Right atrium auricular region (tissue), 2 donors: ENCODE data around the gene DMD. TPM values are rescaled to one million over a fixed set of nuclear protein-coding genes. Genes with fewer than 3 reads are reported as not detected.

Source experiments
- DNase-seq: peaks from one replicate; pipeline ENCODE4 v3.0.0-alpha.2; 2019; ENCODE audit warnings: low spot score
- H3K27ac ChIP-seq, 2 donors: fragments of 200-600 bp; sonication (generic); 1 replicate in 1 of 2; 2 replicates in 1 of 2; pipeline ENCODE4 v1.5.1; 2016 to 2019
- H3K27me3 ChIP-seq, 2 donors: fragments of 200-600 bp; sonication (generic); one replicate each; pipeline versions ENCODE4 v1.5.1 to v1.6.0; 2017 to 2019
- H3K36me3 ChIP-seq: fragments of 200-600 bp; sonication (generic); one replicate; pipeline ENCODE4 v1.5.1; 2016
- H3K4me1 ChIP-seq, 2 donors: fragments of 200-600 bp; sonication (generic); one replicate each; pipeline versions ENCODE4 v1.5.1 to v1.6.0; 2017 to 2019
- H3K4me3 ChIP-seq, 2 donors: fragments of 200-600 bp; sonication (generic); 1 replicate in 1 of 2; 2 replicates in 1 of 2; pipeline ENCODE4 v1.5.1; 2017 to 2019; ENCODE audit warnings: mild to moderate bottlenecking in 1 of 2, moderate library complexity in 1 of 2
- H3K9me3 ChIP-seq, 2 donors: fragments of 200-600 bp; sonication (generic); one replicate each; pipeline ENCODE4 v1.5.1; 2019
- CTCF ChIP-seq, 2 donors: fragments of 200-600 bp; sonication (generic); IDR thresholded peaks; one replicate each; pipeline ENCODE4 v1.5.1; 2019; ENCODE audit warnings: antibody characterized with exemption in 2 of 2
- total RNA-seq, 2 donors: library from RNA; depleted of rRNA; stranded (reverse); fragments of >200 nt; gene quantifications; one replicate each; pipeline ENCODE4 v1.1.0, GENCODE V29; 2016

DMD gene
- total RNA-seq, 2 donors from 2014 or later, result 111 to 135 TPM

GRCh38 chrX:31603411-31604120 is 1607.8 kb downstream of the DMD start:
- H3K4me1 ChIP-seq, result no peaks in the 10 kb centered on the region
- H3K27ac ChIP-seq, result no peak overlapping the region
- no peaks in the 10 kb centered on the region for H3K36me3 ChIP-seq
- no peak for DNase-seq
- H3K27me3 ChIP-seq, result no peaks in the 10 kb centered on the region
- no peaks in the 10 kb centered on the region for H3K9me3 ChIP-seq
- TF ChIP-seq CTCF (IDR thresholded peaks at IDR 0.05), result no peak
- no peak overlapping the region for H3K4me3 ChIP-seq

GRCh38 chrX:31600823-31601222 is 1610.5 kb downstream of the DMD start:
- Histone ChIP-seq H3K9me3 (no peaks in the 10 kb centered on the region), H3K27ac (no peak overlapping the region), H3K4me3 (no peak overlapping the region), H3K36me3 (no peaks in the 10 kb centered on the region), H3K27me3 (no peaks in the 10 kb centered on the region), H3K4me1 (no peaks in the 10 kb centered on the region)
- TF ChIP-seq CTCF (IDR thresholded peaks at IDR 0.05), result no peak
- no peak for DNase-seq

GRCh38 chrX:31593353-31593752 is 1618.0 kb downstream of the DMD start:
- H3K4me1 ChIP-seq, result no peaks in the 10 kb centered on the region
- no peak for TF ChIP-seq CTCF (IDR thresholded peaks at IDR 0.05)
- no peaks in the 10 kb centered on the region for H3K27me3 ChIP-seq
- H3K27ac ChIP-seq, result no peak overlapping the region
- H3K4me3 ChIP-seq, result no peak overlapping the region
- H3K36me3 ChIP-seq, result no peaks in the 10 kb centered on the region
- DNase-seq, result no peak
- H3K9me3 ChIP-seq, result no peaks in the 10 kb centered on the region

GRCh38 chrX:31591355-31591754 is 1620.0 kb downstream of the DMD start:
- no peaks in the 10 kb centered on the region for H3K27me3 ChIP-seq
- peak overlapping the region in 1 of 2 donors; percentile 13 for H3K27ac ChIP-seq
- no peaks in the 10 kb centered on the region for H3K4me1 ChIP-seq
- no peaks in the 10 kb centered on the region for H3K9me3 ChIP-seq
- DNase-seq, result no peak
- no peak overlapping the region for H3K4me3 ChIP-seq
- no peaks in the 10 kb centered on the region for H3K36me3 ChIP-seq
- TF ChIP-seq CTCF (IDR thresholded peaks at IDR 0.05), result no peak

GRCh38 chrX:31590581-31591114 is 1620.7 kb downstream of the DMD start:
- Histone ChIP-seq H3K4me3 (no peak overlapping the region), H3K9me3 (no peaks in the 10 kb centered on the region), H3K27ac (peak overlapping the region in 1 of 2 donors; percentile 13), H3K36me3 (no peaks in the 10 kb centered on the region), H3K27me3 (no peaks in the 10 kb centered on the region), H3K4me1 (no peaks in the 10 kb centered on the region)
- DNase-seq, result no peak
- no peak for TF ChIP-seq CTCF (IDR thresholded peaks at IDR 0.05)

GRCh38 chrX:31589503-31589902 is 1621.8 kb downstream of the DMD start:
- no peaks in the 10 kb centered on the region for H3K36me3 ChIP-seq
- TF ChIP-seq CTCF (IDR thresholded peaks at IDR 0.05), result no peak
- H3K27me3 ChIP-seq, result no peaks in the 10 kb centered on the region
- no peak for DNase-seq
- H3K9me3 ChIP-seq, result no peaks in the 10 kb centered on the region
- H3K4me3 ChIP-seq, result no peak overlapping the region
- H3K4me1 ChIP-seq, result no peaks in the 10 kb centered on the region
- H3K27ac ChIP-seq, result no peak overlapping the region
